ENCODE results near the gene ATAD2B. TPM values are rescaled to one million over a fixed set of nuclear protein-coding genes. Genes with fewer than 3 reads are reported as not detected.

The ATAD2B gene
- total and polyA plus RNA-seq, 2 experiments from 2014 or later = 4.8 to 6.7 TPM

- H3K27me3 ChIP-seq (replicated peaks; ENCODE audit: insufficient read depth) = no peaks in the 10 kb centered on the region
- 2% methylated on average over 21 to 43 of the region's 46 CpGs for WGBS, 2 experiments (ENCODE audit: low coverage in 1 of 2, low lambda C conversion rate in 2 of 2, missing lambda C conversion rate in 2 of 2)
- in situ Hi-C loops (cut with MboI) = no loop called here
- peak overlapping the region; percentile 53 for H3K27ac ChIP-seq
- peaks cover 52% of the 10 kb centered on the region for H3K79me2 ChIP-seq (ENCODE audit: insufficient read depth)
- H3F3A ChIP-seq (ENCODE audit: insufficient read depth) = peaks cover 11% of the 10 kb centered on the region; the same call in 1 of the 2 replicates
- H3K9me3 ChIP-seq (ENCODE audit: low read depth) = no peaks in the 10 kb centered on the region
- H3K36me3 ChIP-seq (ENCODE audit: low read depth) = no peaks in the 10 kb centered on the region
- peak; percentile 70 for DNase-seq
- H3K4me1 ChIP-seq (ENCODE audit: insufficient read depth) = peaks cover 7% of the 10 kb centered on the region; the same call in 1 of the 2 replicates
- H2AFZ ChIP-seq = peak overlapping the region; percentile 91
- peak overlapping the region; percentile 79 for H3K9ac ChIP-seq
- H3K4me2 ChIP-seq (ENCODE audit: unreplicated experiment) = peak overlapping the region; percentile 87
- H3K4me3 ChIP-seq = peak overlapping the region; percentile 93
- TF ChIP-seq EZH2 (IDR thresholded peaks at IDR 0.05; ENCODE audit: insufficient read depth, poor library complexity, severe bottlenecking) (no peak), EZH2phosphoT487 (IDR thresholded peaks at IDR 0.05; ENCODE audit: insufficient read depth, low read depth) (no peak)
- no peaks in the 10 kb centered on the region for H4K20me1 ChIP-seq (ENCODE audit: insufficient read depth)
- no peaks in the 10 kb centered on the region for H3K9me2 ChIP-seq (ENCODE audit: insufficient read depth)
These were observed 14.0 kb upstream of the ATAD2B start for GRCh38 chr2:23940718-23941620.

GRCh38 chr2:23939987-23940717 lies 13.2 kb upstream of the ATAD2B start, which contains the start of gene UBXN2A:
Gene UBXN2A, plus strand, starts transcription at chr2:23940463. Its CDS starts 17,852 bp downstream, at chr2:23958315.
- Histone ChIP-seq H4K20me1 (ENCODE audit: insufficient read depth) (no peaks in the 10 kb centered on the region), H3K4me2 (ENCODE audit: unreplicated experiment) (peak within 1 kb of the TSS; percentile 87), H3K79me2 (ENCODE audit: insufficient read depth) (peaks cover 44% of the 10 kb centered on the region), H3F3A (ENCODE audit: insufficient read depth) (peaks cover 11% of the 10 kb centered on the region; the same call in 1 of the 2 replicates), H2AFZ (peak within 1 kb of the TSS; percentile 91), H3K4me3 (peak within 1 kb of the TSS; percentile 93), H3K9me3 (ENCODE audit: low read depth) (no peaks in the 10 kb centered on the region), H3K36me3 (ENCODE audit: low read depth) (no peaks in the 10 kb centered on the region), H3K27me3 (replicated peaks; ENCODE audit: insufficient read depth) (no peaks in the 10 kb centered on the region), H3K9ac (peak within 1 kb of the TSS; percentile 79), H3K4me1 (ENCODE audit: insufficient read depth) (peaks cover 6% of the 10 kb centered on the region; the same call in 1 of the 2 replicates), H3K27ac (peak within 1 kb of the TSS; percentile 53), H3K9me2 (ENCODE audit: insufficient read depth) (no peaks in the 10 kb centered on the region)
- DNase-seq = peak; percentile 94
- in situ Hi-C loops (cut with MboI) = no loop called here
- 1 to 2% methylated on average over 37 to 54 of the region's 77 CpGs for WGBS, 2 experiments (ENCODE audit: low coverage in 1 of 2, low lambda C conversion rate in 2 of 2, missing lambda C conversion rate in 2 of 2)
- no peak for TF ChIP-seq EZH2 (IDR thresholded peaks at IDR 0.05; ENCODE audit: insufficient read depth, poor library complexity, severe bottlenecking)
- no peak for TF ChIP-seq EZH2phosphoT487 (IDR thresholded peaks at IDR 0.05; ENCODE audit: insufficient read depth, low read depth)

GRCh38 chr2:23934259-23934658 lies 7.3 kb upstream of the ATAD2B start:
- TF ChIP-seq EZH2 (IDR thresholded peaks at IDR 0.05; ENCODE audit: insufficient read depth, poor library complexity, severe bottlenecking) (no peak), EZH2phosphoT487 (IDR thresholded peaks at IDR 0.05; ENCODE audit: insufficient read depth, low read depth) (no peak)

DNA sequence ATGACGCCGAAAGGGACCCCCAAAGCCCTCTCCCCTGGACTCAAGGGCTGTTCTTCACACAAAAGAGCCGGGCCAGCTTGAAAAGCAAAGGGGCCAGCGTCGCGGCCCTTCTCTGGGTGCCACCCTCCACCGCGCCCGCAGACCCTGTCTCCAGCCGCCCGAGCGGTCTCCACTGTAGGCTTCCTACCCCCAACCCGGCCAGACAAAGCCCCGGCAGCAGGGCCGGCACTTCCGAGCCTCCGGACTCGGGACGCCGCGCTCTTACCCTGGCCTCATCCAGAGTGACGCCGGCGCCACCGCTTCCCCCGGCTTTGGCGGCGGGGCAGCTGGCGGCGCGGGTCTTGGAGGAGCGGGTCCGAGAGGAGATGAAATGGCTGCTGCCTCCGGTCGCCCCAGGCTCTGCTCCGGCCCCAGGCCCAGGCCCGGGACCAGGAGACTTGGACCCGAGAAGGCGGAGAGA lies 603 bp downstream of the ATAD2B start:
- in situ Hi-C loops (cut with MboI) = no loop called here
- Histone ChIP-seq H3K9ac (peak overlapping the region; percentile 97), H3K4me3 (peak overlapping the region; percentile 98), H3K4me2 (ENCODE audit: unreplicated experiment) (peak overlapping the region; percentile 95), H4K20me1 (ENCODE audit: insufficient read depth) (no peaks in the 10 kb centered on the region), H3K9me3 (ENCODE audit: low read depth) (no peaks in the 10 kb centered on the region), H3K9me2 (ENCODE audit: insufficient read depth) (no peaks in the 10 kb centered on the region), H3K27me3 (replicated peaks; ENCODE audit: insufficient read depth) (no peaks in the 10 kb centered on the region), H3K79me2 (ENCODE audit: insufficient read depth) (peaks cover 78% of the 10 kb centered on the region), H2AFZ (peak overlapping the region; percentile 92), H3K4me1 (ENCODE audit: insufficient read depth) (peaks cover 22% of the 10 kb centered on the region), H3K27ac (peak overlapping the region; percentile 96), H3F3A (ENCODE audit: insufficient read depth) (peaks cover 26% of the 10 kb centered on the region), H3K36me3 (ENCODE audit: low read depth) (no peaks in the 10 kb centered on the region)
- 0 to 1% methylated on average over 35 to 39 of the region's 39 CpGs for WGBS, 2 experiments (ENCODE audit: low coverage in 1 of 2, low lambda C conversion rate in 2 of 2, missing lambda C conversion rate in 2 of 2)
- TF ChIP-seq EZH2phosphoT487 (IDR thresholded peaks at IDR 0.05; ENCODE audit: insufficient read depth, low read depth) (no peak), EZH2 (IDR thresholded peaks at IDR 0.05; ENCODE audit: insufficient read depth, poor library complexity, severe bottlenecking) (no peak)
- DNase-seq = peak; percentile 66

More at GRCh38 chr2:23934259-23934658, 7.3 kb upstream of the ATAD2B start:
- H4K20me1 ChIP-seq (ENCODE audit: insufficient read depth) = no peaks in the 10 kb centered on the region
- in situ Hi-C loops (cut with MboI) = no loop called here
- H3K9me3 ChIP-seq (ENCODE audit: low read depth) = no peaks in the 10 kb centered on the region
- H3K27me3 ChIP-seq (replicated peaks; ENCODE audit: insufficient read depth) = no peaks in the 10 kb centered on the region
- H3K36me3 ChIP-seq (ENCODE audit: low read depth) = no peaks in the 10 kb centered on the region
- peaks cover 7% of the 10 kb centered on the region; the same call in 1 of the 2 replicates for H3F3A ChIP-seq (ENCODE audit: insufficient read depth)
- DNase-seq = no peak
- no peaks in the 10 kb centered on the region for H3K4me1 ChIP-seq (ENCODE audit: insufficient read depth)
- WGBS, 2 experiments (ENCODE audit: low coverage in 1 of 2, low lambda C conversion rate in 2 of 2, missing lambda C conversion rate in 2 of 2) = 88 to 100% methylated on average over 1 of the region's 1 CpG
- H2AFZ ChIP-seq = no peak overlapping the region
- H3K4me3 ChIP-seq = no peak overlapping the region
- peaks cover 12% of the 10 kb centered on the region; the same call in 1 of the 2 replicates for H3K79me2 ChIP-seq (ENCODE audit: insufficient read depth)
- H3K27ac ChIP-seq = no peak overlapping the region
- no peak overlapping the region for H3K9ac ChIP-seq
- no peaks in the 10 kb centered on the region for H3K9me2 ChIP-seq (ENCODE audit: insufficient read depth)
- H3K4me2 ChIP-seq (ENCODE audit: unreplicated experiment) = no peak overlapping the region
